Mesenchymal stem cell (in vitro differentiated cells and primary cell): Measurements from ENCODE around the gene SPACA7.
"Not testable (repeated sequence)": the region's sequence is repeated elsewhere in the genome, so short reads cannot be mapped to it uniquely, and the experiment has no call there.

Source experiments
- DNase-seq: peaks from one replicate; pipeline ENCODE4 v3.0.0-alpha.2; 2013
- H2AFZ ChIP-seq: one replicate; pipeline ENCODE4 v1.6.1; 2013; ENCODE audit warnings: low read depth, mild to moderate bottlenecking, control low read depth, inconsistent platforms, low read length, moderate library complexity
- H2AK5ac ChIP-seq: 2 replicates; pipeline ENCODE4 v1.6.1; 2013; ENCODE audit warnings: low read length, moderate library complexity, mild to moderate bottlenecking, inconsistent platforms; ENCODE audit not compliant: severe bottlenecking
- H2BK120ac ChIP-seq: one replicate; pipeline ENCODE4 v1.6.1; 2013; ENCODE audit warnings: low read depth, mild to moderate bottlenecking, inconsistent platforms, low read length, moderate library complexity
- H2BK12ac ChIP-seq, 2 experiments: one replicate each; pipeline ENCODE4 v1.6.1; 2013; ENCODE audit warnings: inconsistent platforms in 2 of 2, low read length in 2 of 2, mild to moderate bottlenecking in 2 of 2, moderate library complexity in 2 of 2, control low read depth in 1 of 2
- H2BK15ac ChIP-seq: one replicate; pipeline ENCODE4 v1.6.1; 2013; ENCODE audit warnings: mild to moderate bottlenecking, low read depth, inconsistent platforms; ENCODE audit not compliant: poor library complexity, severe bottlenecking
- H2BK5ac ChIP-seq: 2 replicates; pipeline ENCODE4 v1.6.1; 2013; ENCODE audit warnings: low read depth, mild to moderate bottlenecking, low read length, control low read depth, inconsistent platforms; ENCODE audit not compliant: poor library complexity, severe bottlenecking
- H3K14ac ChIP-seq, 2 experiments: one replicate each; pipeline ENCODE4 v1.6.1; 2013; ENCODE audit warnings: inconsistent platforms in 2 of 2, low read length in 2 of 2, control low read depth in 1 of 2, mild to moderate bottlenecking in 1 of 2, moderate library complexity in 1 of 2
- H3K18ac ChIP-seq, 2 experiments: one replicate each; pipeline ENCODE4 v1.6.1; 2013; ENCODE audit warnings: inconsistent platforms in 2 of 2, low read length in 2 of 2, control low read depth in 1 of 2, low read depth in 1 of 2, mild to moderate bottlenecking in 1 of 2
- H3K23ac ChIP-seq, 2 experiments: one replicate each; pipeline ENCODE4 v1.6.1; 2013; ENCODE audit warnings: inconsistent platforms in 2 of 2, low read length in 2 of 2, mild to moderate bottlenecking in 2 of 2, moderate library complexity in 2 of 2, control low read depth in 1 of 2
- H3K27ac ChIP-seq: 2 replicates; pipeline ENCODE4 v1.5.1; 2013; ENCODE audit warnings: mild to moderate bottlenecking, moderate library complexity, low read length, control low read depth, inconsistent platforms; ENCODE audit not compliant: poor library complexity, severe bottlenecking
- H3K27me3 ChIP-seq, 2 experiments: 2 replicates each; pipeline versions ENCODE4 v1.6.1 to v1.7.0; 2013; ENCODE audit warnings: low read length in 2 of 2, mild to moderate bottlenecking in 2 of 2, moderate library complexity in 2 of 2, control low read depth in 1 of 2, inconsistent platforms in 1 of 2; ENCODE audit not compliant: control insufficient read depth in 1 of 2, insufficient read depth in 1 of 2
- H3K36me3 ChIP-seq, 2 experiments: 2 replicates each; pipeline versions ENCODE4 v1.6.1 to v1.7.0; 2013; ENCODE audit warnings: low read length in 2 of 2, control low read depth in 1 of 2, inconsistent platforms in 1 of 2, low read depth in 1 of 2, mild to moderate bottlenecking in 1 of 2; ENCODE audit not compliant: insufficient read depth in 2 of 2, control insufficient read depth in 1 of 2
- H3K4ac ChIP-seq, 2 experiments: one replicate each; pipeline ENCODE4 v1.6.1; 2013; ENCODE audit warnings: inconsistent platforms in 2 of 2, low read length in 2 of 2, mild to moderate bottlenecking in 2 of 2, moderate library complexity in 2 of 2, control low read depth in 1 of 2, low read depth in 1 of 2
- H3K4me1 ChIP-seq: 2 replicates; pipeline ENCODE4 v1.6.1; 2013; ENCODE audit warnings: low read depth, low read length, control low read depth; ENCODE audit not compliant: control insufficient read depth, insufficient read depth
- H3K4me2 ChIP-seq: 2 replicates; pipeline ENCODE4 v1.6.1; 2013; ENCODE audit warnings: low read length, mild to moderate bottlenecking, inconsistent platforms; ENCODE audit not compliant: poor library complexity, severe bottlenecking
- H3K4me3 ChIP-seq, 2 experiments: 2 replicates each; pipeline versions ENCODE4 v1.5.1 to v1.7.0; 2013; ENCODE audit warnings: low read length in 2 of 2, mild to moderate bottlenecking in 2 of 2, control low read depth in 1 of 2, low read depth in 1 of 2; ENCODE audit not compliant: insufficient read depth in 1 of 2
- H3K79me1 ChIP-seq: replicated peaks from 2 replicates; pipeline ENCODE4 v1.6.1; 2013; ENCODE audit warnings: mild to moderate bottlenecking, control low read depth, low read length, inconsistent platforms; ENCODE audit not compliant: poor library complexity, severe bottlenecking
- H3K9ac ChIP-seq: 2 replicates; pipeline ENCODE4 v1.7.0; 2013; ENCODE audit warnings: mild to moderate bottlenecking, low read length, moderate library complexity
- H3K9me3 ChIP-seq: 2 replicates; pipeline ENCODE4 v1.7.0; 2013; ENCODE audit warnings: mild to moderate bottlenecking, low read length; ENCODE audit not compliant: control insufficient read depth
- H4K8ac ChIP-seq: one replicate; pipeline ENCODE4 v1.6.1; 2013; ENCODE audit warnings: inconsistent platforms, mild to moderate bottlenecking, low read length, moderate library complexity
- H4K91ac ChIP-seq: one replicate; pipeline ENCODE4 v1.6.1; 2013; ENCODE audit warnings: mild to moderate bottlenecking, low read length, inconsistent platforms
- WGBS: methylation state at CpG from one replicate; pipeline ENCODE4 v1.1.7; 2013; ENCODE audit warnings: mixed read lengths; 5-methylcytosine and 5-hydroxymethylcytosine counted together

SPACA7 gene

GRCh38 chr13:112395941-112396340 lies 19.8 kb downstream of the SPACA7 start:
- H3K27me3 ChIP-seq, H2AK5ac ChIP-seq, DNase-seq, H2AFZ ChIP-seq, H3K27ac ChIP-seq, H4K8ac ChIP-seq, H3K4me2 ChIP-seq, H3K14ac ChIP-seq, H3K4me1 ChIP-seq, H3K18ac ChIP-seq, H2BK12ac ChIP-seq, H2BK120ac ChIP-seq, H3K9me3 ChIP-seq, H3K9ac ChIP-seq, H2BK5ac ChIP-seq, H3K4me3 ChIP-seq, H3K23ac ChIP-seq, H3K36me3 ChIP-seq, H3K79me1 ChIP-seq, H2BK15ac ChIP-seq, H4K91ac ChIP-seq, H3K4ac ChIP-seq: not testable (repeated sequence)
- WGBS = 66% methylated on average over 13 of the region's 13 CpGs

- H3K36me3 ChIP-seq = no peaks in the 10 kb centered on the region
- no peak for DNase-seq
- H2BK12ac ChIP-seq = no peak overlapping the region
Measured at GRCh38 chr13:112397108-112397507, 21.0 kb downstream of the SPACA7 start.

GRCh38 chr13:112398347-112398746 lies 22.2 kb downstream of the SPACA7 start:
- H4K91ac ChIP-seq, H3K18ac ChIP-seq, H3K4me2 ChIP-seq, H3K9me3 ChIP-seq, H4K8ac ChIP-seq, H3K4me1 ChIP-seq, H2BK15ac ChIP-seq, H2AFZ ChIP-seq, H3K36me3 ChIP-seq, H3K4ac ChIP-seq, H2BK12ac ChIP-seq, H3K27me3 ChIP-seq, H3K4me3 ChIP-seq, DNase-seq, H3K27ac ChIP-seq, H2AK5ac ChIP-seq, H3K23ac ChIP-seq, H3K14ac ChIP-seq, H3K9ac ChIP-seq, H2BK5ac ChIP-seq, H3K79me1 ChIP-seq, H2BK120ac ChIP-seq: not testable (repeated sequence)
- 67% methylated on average over 5 of the region's 6 CpGs for WGBS

More at GRCh38 chr13:112397108-112397507, 21.0 kb downstream of the SPACA7 start:
- no peak overlapping the region for H2BK15ac ChIP-seq
- H3K23ac ChIP-seq = no peak overlapping the region
- H3K79me1 ChIP-seq = no peaks in the 10 kb centered on the region
- no peak overlapping the region for H2AFZ ChIP-seq
- no peaks in the 10 kb centered on the region for H3K9me3 ChIP-seq
- no peak overlapping the region for H3K14ac ChIP-seq
- no peak overlapping the region for H2BK120ac ChIP-seq
- no peak overlapping the region for H2BK5ac ChIP-seq
- H3K4me1 ChIP-seq = peaks cover 3% of the 10 kb centered on the region
- H4K8ac ChIP-seq = no peak overlapping the region
- H3K27me3 ChIP-seq = no peaks in the 10 kb centered on the region
- H3K9ac ChIP-seq = no peak overlapping the region
- H3K4me3 ChIP-seq = no peak overlapping the region
- no peak overlapping the region for H3K27ac ChIP-seq
- 87% methylated on average over 9 of the region's 9 CpGs for WGBS
- H4K91ac ChIP-seq = no peak overlapping the region
- H2AK5ac ChIP-seq = no peak overlapping the region
- H3K4ac ChIP-seq = no peak overlapping the region
- H3K4me2 ChIP-seq = no peak overlapping the region
- H3K18ac ChIP-seq = no peak overlapping the region

GRCh38 chr13:112409828-112410227 lies 33.7 kb downstream of the SPACA7 start:
- not testable (repeated sequence) for H3K4ac ChIP-seq, H4K91ac ChIP-seq, H3K27ac ChIP-seq, H2BK5ac ChIP-seq, H4K8ac ChIP-seq, H3K4me1 ChIP-seq, H3K79me1 ChIP-seq, H3K36me3 ChIP-seq, H2AK5ac ChIP-seq, H3K18ac ChIP-seq, H3K23ac ChIP-seq, H3K27me3 ChIP-seq, H2AFZ ChIP-seq, H3K14ac ChIP-seq, H3K4me3 ChIP-seq, H3K9ac ChIP-seq, H2BK12ac ChIP-seq, DNase-seq, H2BK15ac ChIP-seq, H2BK120ac ChIP-seq, H3K4me2 ChIP-seq
- H3K9me3 ChIP-seq = peaks cover 32% of the 10 kb centered on the region
- 33% methylated on average over 1 of the region's 3 CpGs for WGBS
